T-helper 9 cell (primary cell): ENCODE data around the gene ABCA13.

Source experiments
- DNase-seq: peaks from one replicate; pipeline ENCODE4 v3.0.0-alpha.2; 2020

The ABCA13 gene

GRCh38 chr7:48525736-48526732 lies 354.8 kb downstream of the ABCA13 start:
- no peak for DNase-seq

- no peak for DNase-seq
Observed at GRCh38 chr7:48528646-48529045, 357.4 kb downstream of the ABCA13 start.

- no peak for DNase-seq
Observed at GRCh38 chr7:48537561-48537960, 366.3 kb downstream of the ABCA13 start.

- DNase-seq: no peak
Observed at GRCh38 chr7:48540746-48541145, 369.5 kb downstream of the ABCA13 start.

GRCh38 chr7:48548667-48549066 lies 377.4 kb downstream of the ABCA13 start:
- no peak for DNase-seq

- DNase-seq: no peak
Observed at GRCh38 chr7:48551652-48552051, 380.4 kb downstream of the ABCA13 start.

- no peak for DNase-seq
Observed at GRCh38 chr7:48563334-48563733, 392.1 kb downstream of the ABCA13 start.

- no peak for DNase-seq
Observed at GRCh38 chr7:48575516-48575915, 404.3 kb downstream of the ABCA13 start.

GRCh38 chr7:48587475-48587874 lies 416.2 kb downstream of the ABCA13 start:
- no peak for DNase-seq

GRCh38 chr7:48594349-48594748 lies 423.1 kb downstream of the ABCA13 start:
- DNase-seq: no peak

GRCh38 chr7:48595756-48596155 lies 424.5 kb downstream of the ABCA13 start:
- no peak for DNase-seq

GRCh38 chr7:48610705-48611104 lies 439.4 kb downstream of the ABCA13 start:
- no peak for DNase-seq

GRCh38 chr7:48611993-48612392 lies 440.7 kb downstream of the ABCA13 start:
- no peak for DNase-seq

GRCh38 chr7:48617508-48617907 lies 446.2 kb downstream of the ABCA13 start:
- DNase-seq: no peak

- no peak for DNase-seq
Observed at GRCh38 chr7:48617993-48618392, 446.7 kb downstream of the ABCA13 start.

GRCh38 chr7:48621076-48621475 lies 449.8 kb downstream of the ABCA13 start:
- no peak for DNase-seq

- DNase-seq: no peak
Observed at GRCh38 chr7:48627164-48627563, 455.9 kb downstream of the ABCA13 start.

- no peak for DNase-seq
Observed at GRCh38 chr7:48628793-48629349, 457.6 kb downstream of the ABCA13 start.

- DNase-seq: no peak
Observed at GRCh38 chr7:48634116-48634632, 462.9 kb downstream of the ABCA13 start.

- DNase-seq: no peak
Observed at GRCh38 chr7:48635796-48636195, 464.5 kb downstream of the ABCA13 start.

- no peak for DNase-seq
Observed at GRCh38 chr7:48636391-48637015, 465.2 kb downstream of the ABCA13 start.

GRCh38 chr7:48637382-48637781 lies 466.1 kb downstream of the ABCA13 start:
- no peak for DNase-seq

- DNase-seq: no peak
Observed at GRCh38 chr7:48638041-48638440, 466.8 kb downstream of the ABCA13 start.
